ENCODE data around the gene CAMK4. TPM values are rescaled to one million over a fixed set of nuclear protein-coding genes. Genes with fewer than 3 reads are reported as not detected.

Gene CAMK4
- total RNA-seq, 4 donors from 2014 or later = 0.66 to 5.5 (median 2.8) TPM

DNA sequence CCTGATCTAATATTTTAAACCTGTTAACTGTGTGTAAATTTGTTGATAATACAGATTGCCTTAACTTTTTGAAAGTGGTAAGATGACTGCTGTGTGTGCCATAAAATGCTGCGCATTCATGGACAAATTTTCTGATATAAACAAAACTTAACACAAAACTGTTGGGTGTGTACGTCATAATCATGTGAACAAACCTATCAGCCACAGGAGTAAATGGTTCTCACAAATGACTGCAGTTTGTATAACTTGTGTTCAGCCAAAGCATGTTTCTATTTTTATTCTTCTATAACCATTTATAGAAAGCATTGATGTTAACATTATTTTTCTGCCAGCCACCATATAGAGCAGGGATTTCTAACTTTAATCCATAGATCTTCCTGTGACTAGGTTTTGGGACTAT lies 21.5 kb downstream of the CAMK4 start:
- Histone ChIP-seq H3K4me1 (no peaks in the 10 kb centered on the region), H3K27ac (no peak overlapping the region), H3K4me3 (no peak overlapping the region), H3K27me3 (no peaks in the 10 kb centered on the region), H3K9me3 (no peaks in the 10 kb centered on the region), H3K36me3 (no peaks in the 10 kb centered on the region)
- TF ChIP-seq CTCF (IDR thresholded peaks at IDR 0.05) (no peak), POLR2A (IDR thresholded peaks at IDR 0.05) (no peak), EP300 (IDR thresholded peaks at IDR 0.05) (no peak)
- 93 to 94% methylated on average over 2 of the region's 2 CpGs for WGBS, 2 donors
- no peak for DNase-seq (ENCODE audit: low spot score in 2 of 2)

GRCh38 chr5:111246459-111246858 lies 22.3 kb downstream of the CAMK4 start:
- Histone ChIP-seq H3K36me3 (no peaks in the 10 kb centered on the region), H3K9me3 (no peaks in the 10 kb centered on the region), H3K27ac (no peak overlapping the region), H3K4me3 (no peak overlapping the region), H3K4me1 (no peaks in the 10 kb centered on the region), H3K27me3 (no peaks in the 10 kb centered on the region)
- no peak for DNase-seq (ENCODE audit: low spot score in 2 of 2)
- WGBS, 2 donors = 79 to 90% methylated on average over 1 of the region's 1 CpG
- no peak for TF ChIP-seq POLR2A (IDR thresholded peaks at IDR 0.05)
- no peak for TF ChIP-seq CTCF (IDR thresholded peaks at IDR 0.05)
- no peak for TF ChIP-seq EP300 (IDR thresholded peaks at IDR 0.05)

GRCh38 chr5:111248571-111248970 lies 24.4 kb downstream of the CAMK4 start:
- Histone ChIP-seq H3K4me1 (no peaks in the 10 kb centered on the region), H3K27ac (no peak overlapping the region), H3K4me3 (no peak overlapping the region), H3K27me3 (no peaks in the 10 kb centered on the region), H3K9me3 (no peaks in the 10 kb centered on the region), H3K36me3 (no peaks in the 10 kb centered on the region)
- TF ChIP-seq EP300 (IDR thresholded peaks at IDR 0.05) = no peak
- no peak for TF ChIP-seq POLR2A (IDR thresholded peaks at IDR 0.05)
- TF ChIP-seq CTCF (IDR thresholded peaks at IDR 0.05) = no peak
- DNase-seq (ENCODE audit: low spot score in 2 of 2) = no peak
- WGBS, 2 donors = 82 to 94% methylated on average over 3 of the region's 3 CpGs

- H3K4me1 ChIP-seq = no peaks in the 10 kb centered on the region
These were observed 27.7 kb downstream of the CAMK4 start for GRCh38 chr5:111251921-111252320.

More at GRCh38 chr5:111251921-111252320, 27.7 kb downstream of the CAMK4 start:
- no peaks in the 10 kb centered on the region for H3K9me3 ChIP-seq
- H3K27me3 ChIP-seq = no peaks in the 10 kb centered on the region
- no peaks in the 10 kb centered on the region for H3K36me3 ChIP-seq
- whole genome bisulfite sequencing, 2 donors = 82 to 94% methylated on average over 6 of the region's 6 CpGs
- H3K27ac ChIP-seq = no peak overlapping the region
- no peak overlapping the region for H3K4me3 ChIP-seq
- DNase-seq (ENCODE audit: low spot score in 2 of 2) = no peak
- TF ChIP-seq POLR2A (IDR thresholded peaks at IDR 0.05) = no peak
- TF ChIP-seq EP300 (IDR thresholded peaks at IDR 0.05) = no peak
- no peak for TF ChIP-seq CTCF (IDR thresholded peaks at IDR 0.05)

Data from tibial nerve (tissue), 4 donors.